H1 (cell line): ENCODE data around the gene XIRP1. TPM values are rescaled to one million over a fixed set of nuclear protein-coding genes. Genes with fewer than 3 reads are reported as not detected.

Source experiments
- CTCF ChIA-PET: fragments of 300-600 bp; sonication (Branson Sonifier 250); formaldehyde crosslinking; loops from one replicate; lab custom pipeline; 2021; ENCODE audit not compliant: partially characterized antibody; lab: Charles Lee
- POLR2A ChIA-PET: fragments of 300-600 bp; sonication (Branson Sonifier 250); formaldehyde crosslinking; loops from one replicate; lab custom pipeline; 2021; ENCODE audit warnings: inconsistent platforms; ENCODE audit not compliant: partially characterized antibody; lab: Charles Lee
- DNase-seq, 2 experiments: peaks; one replicate each; pipeline versions ENCODE4 v3.0.0 to v3.0.0-alpha.2; 2010 to 2022; ENCODE audit warnings: low spot score in 2 of 2, low read depth in 1 of 2, mixed read lengths in 1 of 2
- FAIRE-seq: peaks from 2 replicates; lab custom pipeline; 2011; peaks lifted over from hg19 to GRCh38; lab: Jason Lieb, UNC
- H2AFZ ChIP-seq: 2 replicates; pipeline ENCODE4 v1.8.1; 2012; ENCODE audit warnings: low read length, inconsistent platforms
- H2AK5ac ChIP-seq: 2 replicates; pipeline ENCODE4 v1.6.1; 2013; ENCODE audit warnings: low read depth, low read length
- H2BK120ac ChIP-seq: replicated peaks from 2 replicates; pipeline ENCODE3; 2013; ENCODE audit warnings: low read depth, low read length, inconsistent platforms
- H2BK12ac ChIP-seq: 2 replicates; pipeline ENCODE4 v1.6.1; 2013; ENCODE audit warnings: low read depth, low read length
- H2BK15ac ChIP-seq: 2 replicates; pipeline ENCODE4 v1.6.1; 2013; ENCODE audit warnings: low read length
- H2BK20ac ChIP-seq: 2 replicates; pipeline ENCODE4 v1.6.1; 2013; ENCODE audit warnings: low read length
- H2BK5ac ChIP-seq: 2 replicates; pipeline ENCODE4 v1.6.1; 2013; ENCODE audit warnings: low read depth, low read length
- H3K14ac ChIP-seq: 2 replicates; pipeline ENCODE4 v1.6.1; 2013; ENCODE audit warnings: inconsistent platforms; ENCODE audit not compliant: insufficient read length
- H3K18ac ChIP-seq: 2 replicates; pipeline ENCODE4 v1.6.1; 2013; ENCODE audit warnings: low read length; ENCODE audit errors: extremely low read depth
- H3K23ac ChIP-seq: 2 replicates; pipeline ENCODE4 v1.6.1; 2013; ENCODE audit warnings: inconsistent platforms; ENCODE audit not compliant: insufficient read length
- H3K23me2 ChIP-seq: 2 replicates; pipeline ENCODE4 v1.6.1; 2013; ENCODE audit warnings: low read depth, low read length
- H3K27ac ChIP-seq: 2 replicates; pipeline ENCODE4 v1.6.1; 2011; ENCODE audit warnings: low read depth, low read length, inconsistent platforms
- H3K27me3 ChIP-seq, 4 experiments: replicated peaks in 1 of 4; 1 replicate in 1 of 4; 2 replicates in 3 of 4; pipeline versions ENCODE4 v1.6.1 to v1.8.1; 2011 to 2013; ENCODE audit warnings: low read length in 3 of 4, mild to moderate bottlenecking in 3 of 4, inconsistent platforms in 2 of 4, mixed read lengths in 2 of 4, moderate library complexity in 1 of 4; ENCODE audit not compliant: control insufficient read depth in 3 of 4, insufficient read depth in 3 of 4; ENCODE audit errors: extremely low read depth in 1 of 4
- H3K36me3 ChIP-seq, 4 experiments: 2 replicates each; pipeline versions ENCODE4 v1.6.1 to v1.8.1; 2011 to 2013; ENCODE audit warnings: mild to moderate bottlenecking in 4 of 4, low read length in 3 of 4, moderate library complexity in 2 of 4, control low read depth in 1 of 4, inconsistent platforms in 1 of 4; ENCODE audit not compliant: insufficient read depth in 4 of 4, control insufficient read depth in 2 of 4
- H3K4ac ChIP-seq: replicated peaks from 2 replicates; pipeline ENCODE3; 2013; ENCODE audit warnings: low read length, low read depth, mixed read lengths, inconsistent platforms; ENCODE audit not compliant: insufficient read length
- H3K4me1 ChIP-seq, 4 experiments: replicated peaks in 1 of 4; 1 replicate in 1 of 4; 2 replicates in 3 of 4; pipeline versions ENCODE4 v1.6.1 to v1.8.1; 2011 to 2013; ENCODE audit warnings: low read length in 3 of 4, inconsistent platforms in 2 of 4, mixed read lengths in 1 of 4; ENCODE audit not compliant: insufficient read depth in 4 of 4, control insufficient read depth in 3 of 4
- H3K4me2 ChIP-seq, 2 experiments: 2 replicates each; pipeline versions ENCODE4 v1.6.1 to v1.8.1; 2011 to 2013; ENCODE audit warnings: low read depth in 2 of 2, low read length in 2 of 2, control low read depth in 1 of 2, inconsistent platforms in 1 of 2, mild to moderate bottlenecking in 1 of 2; ENCODE audit not compliant: insufficient read depth in 1 of 2
- H3K4me3 ChIP-seq, 4 experiments: fragments of 200-600, 300-600 bp in 1 of 4; sonication (generic), shearing (Covaris generic), sonication (Bioruptor Twin) in 1 of 4; 2 replicates each; pipeline versions ENCODE4 v1.5.1 to v1.8.1; 2011 to 2016; ENCODE audit warnings: low read length in 4 of 4, low read depth in 3 of 4, control low read depth in 2 of 4, inconsistent platforms in 2 of 4, mild to moderate bottlenecking in 2 of 4, mixed read lengths in 1 of 4, moderate library complexity in 1 of 4; ENCODE audit not compliant: insufficient read depth in 2 of 4; ENCODE audit errors: extremely low read depth in 1 of 4
- H3K56ac ChIP-seq: replicated peaks from 2 replicates; pipeline ENCODE3; 2013; ENCODE audit warnings: low read depth, mild to moderate bottlenecking, mixed read lengths, low read length, inconsistent platforms; ENCODE audit not compliant: insufficient read length
- H3K79me1 ChIP-seq: 2 replicates; pipeline ENCODE4 v1.6.1; 2013; ENCODE audit warnings: low read depth, low read length, control low read depth
- H3K79me2 ChIP-seq, 2 experiments: 2 replicates each; pipeline versions ENCODE4 v1.6.1 to v1.8.1; 2012 to 2013; ENCODE audit warnings: low read length in 2 of 2, mild to moderate bottlenecking in 2 of 2, inconsistent platforms in 1 of 2; ENCODE audit not compliant: insufficient read depth in 2 of 2, control insufficient read depth in 1 of 2
- H3K9ac ChIP-seq, 4 experiments: replicated peaks in 1 of 4; 1 replicate in 1 of 4; 2 replicates in 3 of 4; pipeline versions ENCODE4 v1.6.1 to v1.8.1; 2011 to 2013; ENCODE audit warnings: low read depth in 3 of 4, low read length in 3 of 4, control low read depth in 2 of 4, mild to moderate bottlenecking in 2 of 4, moderate library complexity in 2 of 4, inconsistent platforms in 1 of 4; ENCODE audit errors: extremely low read depth in 1 of 4
- H3K9me3 ChIP-seq, 2 experiments: 2 replicates each; pipeline versions ENCODE4 v1.6.1 to v1.8.1; 2012 to 2013; ENCODE audit warnings: mild to moderate bottlenecking in 2 of 2, moderate library complexity in 2 of 2, control low read depth in 1 of 2, inconsistent platforms in 1 of 2, low read depth in 1 of 2, low read length in 1 of 2, mixed read lengths in 1 of 2; ENCODE audit not compliant: insufficient read depth in 2 of 2
- H4K20me1 ChIP-seq, 2 experiments: replicated peaks in 1 of 2; 2 replicates each; pipeline versions ENCODE3 to v1.8.1; 2011 to 2013; ENCODE audit warnings: inconsistent platforms in 2 of 2, low read length in 2 of 2, mild to moderate bottlenecking in 1 of 2; ENCODE audit not compliant: insufficient read depth in 2 of 2, control insufficient read depth in 1 of 2
- H4K5ac ChIP-seq: 2 replicates; pipeline ENCODE4 v1.6.1; 2013; ENCODE audit warnings: low read length, low read depth, mixed read lengths, inconsistent platforms; ENCODE audit not compliant: insufficient read length
- H4K8ac ChIP-seq: 2 replicates; pipeline ENCODE4 v1.8.0; 2013; ENCODE audit warnings: mild to moderate bottlenecking, moderate library complexity, low read length, inconsistent platforms; ENCODE audit not compliant: insufficient read depth; ENCODE audit errors: extremely low read depth
- H4K91ac ChIP-seq: replicated peaks from 2 replicates; pipeline ENCODE3; 2013; ENCODE audit warnings: low read length, mixed read lengths, inconsistent platforms; ENCODE audit not compliant: insufficient read length
- CEBPB ChIP-seq: IDR thresholded peaks from 2 replicates; pipeline ENCODE4 v1.6.1; 2012; ENCODE audit warnings: low read depth, low read length
- CHD2 ChIP-seq: IDR thresholded peaks from 2 replicates; pipeline ENCODE4 v1.6.1; 2012; ENCODE audit warnings: low read length, improper control_type of control experiment
- GABPA ChIP-seq: IDR thresholded peaks from 2 replicates; pipeline ENCODE4 v1.6.1; 2011; ENCODE audit warnings: mild to moderate bottlenecking, low read length, moderate library complexity, borderline replicate concordance; ENCODE audit not compliant: insufficient read depth
- GTF2F1 ChIP-seq: IDR thresholded peaks from 2 replicates; pipeline ENCODE4 v1.6.1; 2012; ENCODE audit warnings: low read depth, low read length, improper control_type of control experiment, borderline replicate concordance
- NRF1 ChIP-seq: IDR thresholded peaks from 2 replicates; pipeline ENCODE4 v1.6.1; 2011; ENCODE audit warnings: mild to moderate bottlenecking, low read depth, low read length, improper control_type of control experiment
- SIN3A ChIP-seq, 2 experiments: IDR thresholded peaks in 1 of 2; conservative IDR thresholded peaks in 1 of 2; 2 replicates each; pipeline ENCODE4 v1.6.1; 2011 to 2012; ENCODE audit warnings: low read length in 2 of 2, improper control_type of control experiment in 1 of 2, low read depth in 1 of 2, mild to moderate bottlenecking in 1 of 2
- ZNF274 ChIP-seq: IDR thresholded peaks from 2 replicates; pipeline ENCODE4 v1.7.0; 2012; ENCODE audit warnings: low read length, borderline replicate concordance; ENCODE audit errors: extremely low read depth
- WGBS, 2 experiments: shearing (Covaris generic) in 1 of 2; methylation state at CpG; one replicate each; pipeline versions ENCODE4 v1.1.6 to v1.1.7; 2013 to 2015; ENCODE audit warnings: low lambda C conversion rate in 2 of 2, mixed read lengths in 2 of 2, inconsistent platforms in 1 of 2, low coverage in 1 of 2, missing lambda C conversion rate in 1 of 2; ENCODE audit not compliant: insufficient replicate concordance in 2 of 2, insufficient coverage in 1 of 2, insufficient read length in 1 of 2; ENCODE audit errors: extremely low coverage in 1 of 2, missing lambda C conversion rate in 1 of 2; 5-methylcytosine and 5-hydroxymethylcytosine counted together
- polyA plus RNA-seq, 7 experiments: library from polyadenylated mRNA; depleted of rRNA in 3 of 7; stranded (reverse) in 5 of 7; unstranded in 2 of 7; fragments of >200 nt in 5 of 7; fragments of 200-250 nt in 2 of 7; gene quantifications; 1 replicate in 5 of 7; 2 replicates in 1 of 7; 4 replicates in 1 of 7; pipeline versions ENCODE4 v1.2.1 to v1.2.3, GENCODE V29; 2011 to 2013; ENCODE audit warnings: missing spikeins in 2 of 7, mixed read lengths in 2 of 7
- total RNA-seq: library from RNA; stranded (reverse); fragmentation: NEBNext Ultra II Directional; extraction: Animal tissue kit (Norgen Biotek cat#: 25700); gene quantifications from 2 replicates; pipeline ENCODE4 v1.2.1, GENCODE V29; 2021

The XIRP1 gene
- total and polyA plus RNA-seq, 2 of the 8 experiments (the other 6 are each of a cell fraction or from before 2014, with no cell fraction given): not detected

GRCh38 chr3:39205131-39205530 is 12.7 kb upstream of the XIRP1 start:
- Histone ChIP-seq H2BK15ac (no peak overlapping the region), H3K9ac (no peak overlapping the region), H2AK5ac (no peak overlapping the region), H2AFZ (no peak overlapping the region), H3K36me3 (no peaks in the 10 kb centered on the region), H3K14ac (no peak overlapping the region), H3K9me3 (no peaks in the 10 kb centered on the region), H4K20me1 (no peaks in the 10 kb centered on the region), H3K56ac (no peak overlapping the region), H3K27ac (no peak overlapping the region), H3K4me3 (no peak overlapping the region), H3K79me1 (no peaks in the 10 kb centered on the region), H3K4me2 (no peak overlapping the region), H2BK12ac (no peak overlapping the region), H3K23me2 (no peaks in the 10 kb centered on the region), H2BK20ac (no peak overlapping the region), H3K23ac (no peak overlapping the region), H2BK5ac (no peak overlapping the region), H3K4ac (no peak overlapping the region), H3K18ac (no peak overlapping the region), H3K79me2 (no peaks in the 10 kb centered on the region), H4K5ac (no peak overlapping the region), H3K27me3 (no peaks in the 10 kb centered on the region), H4K91ac (no peak overlapping the region), H2BK120ac (no peak overlapping the region), H3K4me1 (no peaks in the 10 kb centered on the region; a peak in 1 of 7 replicates), H4K8ac (no peak overlapping the region)
- no peak for DNase-seq
- WGBS, 2 experiments: 84% methylated on average over 2 of the region's 2 CpGs; no CpG with 5 or more reads in 1 of the 2 experiments
- FAIRE-seq: no peak
- TF ChIP-seq SIN3A (conservative IDR thresholded peaks at IDR 0.05 in 1 of 2, IDR thresholded peaks at IDR 0.05 in 1 of 2; ENCODE audit: low read depth in 1 of 2, low read length in 2 of 2) (no peak), NRF1 (no peak), ZNF274 (no peak), GABPA (no peak), GTF2F1 (no peak), CHD2 (no peak), CEBPB (no peak)
- ChIA-PET CTCF (interaction anchor here (0.6 to 12.5 kb wide), 7 partner anchors 14 to 86 kb away, joined by 3 to 187 read pairs (median 5); partner anchors contain the start of gene XIRP1), POLR2A (interaction anchor here (1.0 kb wide), 1 partner anchor 14 kb away, joined by 3 read pairs; no protein-coding TSS in a partner anchor)
